Measurements from ENCODE around the gene VRK3.

VRK3 gene

GRCh38 chr19:50030225-50030624 lies 5.1 kb upstream of the VRK3 start:
- DNase-seq (ENCODE audit: low read depth, low spot score): no peak

GRCh38 chr19:50026550-50026906 lies 1.4 kb upstream of the VRK3 start:
- DNase-seq (ENCODE audit: low read depth, low spot score): no peak

GRCh38 chr19:50025794-50026549 lies 800 bp upstream of the VRK3 start, which contains the start of gene ZNF473:
TSS of gene ZNF473 (plus strand) at chr19:50026005. CDS start at chr19:50031083, 5,078 bp downstream.
- peak; percentile 85 for DNase-seq (ENCODE audit: low read depth, low spot score)

- DNase-seq (ENCODE audit: low read depth, low spot score): no peak
These were observed 502 bp downstream of the VRK3 start for GRCh38 chr19:50024719-50025021.

GRCh38 chr19:50022823-50023222 lies 2.3 kb downstream of the VRK3 start:
- no peak for DNase-seq (ENCODE audit: low read depth, low spot score)

GRCh38 chr19:50020481-50020880 lies 4.7 kb downstream of the VRK3 start:
- no peak for DNase-seq (ENCODE audit: low read depth, low spot score)

- no peak for DNase-seq (ENCODE audit: low read depth, low spot score)
These were observed 8.9 kb downstream of the VRK3 start for GRCh38 chr19:50016225-50016807.

GRCh38 chr19:50008532-50008931 lies 16.6 kb downstream of the VRK3 start:
- DNase-seq (ENCODE audit: low read depth, low spot score): no peak

- no peak for DNase-seq (ENCODE audit: low read depth, low spot score)
These were observed 17.2 kb downstream of the VRK3 start for GRCh38 chr19:50007947-50008346.

- DNase-seq (ENCODE audit: low read depth, low spot score): no peak
These were observed 18.0 kb downstream of the VRK3 start for GRCh38 chr19:50007170-50007569.

GRCh38 chr19:50005428-50005827 lies 19.7 kb downstream of the VRK3 start:
- no peak for DNase-seq (ENCODE audit: low read depth, low spot score)

- no peak for DNase-seq (ENCODE audit: low read depth, low spot score)
These were observed 21.3 kb downstream of the VRK3 start for GRCh38 chr19:50003810-50004419.

GRCh38 chr19:50003254-50003788 lies 21.9 kb downstream of the VRK3 start:
- no peak for DNase-seq (ENCODE audit: low read depth, low spot score)

- no peak for DNase-seq (ENCODE audit: low read depth, low spot score)
These were observed 22.7 kb downstream of the VRK3 start for GRCh38 chr19:50002386-50002960.

GRCh38 chr19:50001775-50002174 lies 23.4 kb downstream of the VRK3 start:
- DNase-seq (ENCODE audit: low read depth, low spot score): no peak

GRCh38 chr19:50000841-50001557 lies 24.2 kb downstream of the VRK3 start:
- no peak for DNase-seq (ENCODE audit: low read depth, low spot score)

- no peak for DNase-seq (ENCODE audit: low read depth, low spot score)
These were observed 24.9 kb downstream of the VRK3 start for GRCh38 chr19:50000038-50000840.

- DNase-seq (ENCODE audit: low read depth, low spot score): no peak
These were observed 25.7 kb downstream of the VRK3 start for GRCh38 chr19:49999371-50000010.

GRCh38 chr19:49997709-49998108 lies 27.5 kb downstream of the VRK3 start:
- no peak for DNase-seq (ENCODE audit: low read depth, low spot score)

GRCh38 chr19:49988433-49988832 lies 36.7 kb downstream of the VRK3 start:
- no peak for DNase-seq (ENCODE audit: low read depth, low spot score)

GRCh38 chr19:49988007-49988406 lies 37.2 kb downstream of the VRK3 start:
- no peak for DNase-seq (ENCODE audit: low read depth, low spot score)
